DOHH2 (cell line): ENCODE results near the gene A1BG.

ENCODE experiments used
- EZH2phosphoT487 ChIP-seq: fragments of 200-600 bp; sonication (generic); IDR thresholded peaks from 2 replicates; pipeline ENCODE4 v1.6.1; 2017; ENCODE audit warnings: borderline replicate concordance, mild to moderate bottlenecking, antibody characterized with exemption, low read length, moderate library complexity, mixed read lengths
- TF ChIP-seq, protein P1 (sequence below): fragments of 200-600 bp; sonication (generic); IDR thresholded peaks from one replicate; pipeline ENCODE4 v1.5.1; 2014; ENCODE audit warnings: antibody characterized with exemption, mild to moderate bottlenecking, low read depth, low read length; ENCODE audit not compliant: poor library complexity, severe bottlenecking

DNA sequence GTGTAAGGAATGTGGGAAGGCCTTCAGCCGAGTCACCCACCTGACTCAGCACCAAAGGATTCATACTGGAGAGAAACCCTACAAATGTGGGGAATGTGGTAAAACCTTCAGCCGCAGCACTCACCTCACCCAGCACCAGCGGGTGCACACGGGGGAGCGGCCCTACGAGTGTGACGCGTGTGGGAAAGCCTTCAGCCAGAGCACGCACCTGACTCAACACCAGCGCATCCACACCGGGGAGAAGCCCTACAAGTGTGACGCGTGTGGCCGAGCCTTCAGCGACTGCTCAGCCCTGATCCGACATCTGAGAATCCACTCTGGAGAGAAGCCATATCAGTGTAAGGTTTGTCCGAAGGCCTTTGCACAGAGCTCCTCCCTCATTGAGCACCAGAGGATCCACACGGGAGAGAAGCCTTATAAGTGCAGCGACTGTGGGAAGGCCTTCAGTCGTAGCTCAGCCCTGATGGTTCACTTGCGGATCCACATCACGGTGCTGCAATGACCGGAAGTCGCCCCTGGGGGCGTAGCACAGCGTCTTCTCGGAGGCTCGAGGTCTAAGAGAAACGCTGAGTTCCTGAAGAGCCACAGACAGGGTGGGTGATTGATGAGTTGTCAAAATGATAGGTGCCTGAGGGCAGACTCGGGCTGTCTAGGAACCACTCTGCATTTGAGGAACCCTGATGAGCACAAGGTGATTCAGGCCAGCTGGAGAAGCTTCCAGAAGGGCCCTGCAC is 14.3 kb downstream of the A1BG start:
- TF ChIP-seq, protein P1, sequence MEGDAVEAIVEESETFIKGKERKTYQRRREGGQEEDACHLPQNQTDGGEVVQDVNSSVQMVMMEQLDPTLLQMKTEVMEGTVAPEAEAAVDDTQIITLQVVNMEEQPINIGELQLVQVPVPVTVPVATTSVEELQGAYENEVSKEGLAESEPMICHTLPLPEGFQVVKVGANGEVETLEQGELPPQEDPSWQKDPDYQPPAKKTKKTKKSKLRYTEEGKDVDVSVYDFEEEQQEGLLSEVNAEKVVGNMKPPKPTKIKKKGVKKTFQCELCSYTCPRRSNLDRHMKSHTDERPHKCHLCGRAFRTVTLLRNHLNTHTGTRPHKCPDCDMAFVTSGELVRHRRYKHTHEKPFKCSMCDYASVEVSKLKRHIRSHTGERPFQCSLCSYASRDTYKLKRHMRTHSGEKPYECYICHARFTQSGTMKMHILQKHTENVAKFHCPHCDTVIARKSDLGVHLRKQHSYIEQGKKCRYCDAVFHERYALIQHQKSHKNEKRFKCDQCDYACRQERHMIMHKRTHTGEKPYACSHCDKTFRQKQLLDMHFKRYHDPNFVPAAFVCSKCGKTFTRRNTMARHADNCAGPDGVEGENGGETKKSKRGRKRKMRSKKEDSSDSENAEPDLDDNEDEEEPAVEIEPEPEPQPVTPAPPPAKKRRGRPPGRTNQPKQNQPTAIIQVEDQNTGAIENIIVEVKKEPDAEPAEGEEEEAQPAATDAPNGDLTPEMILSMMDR = no peak
- no peak for TF ChIP-seq EZH2phosphoT487
